NOMO-1 (cell line): ENCODE data around the gene ORC3.
"Not testable (repeated sequence)": the region's sequence is repeated elsewhere in the genome, so short reads cannot be mapped to it uniquely, and the experiment has no call there.

Experiments
- DNase-seq, 2 experiments: peaks; one replicate each; lab custom pipeline; 2025; ENCODE audit not compliant: unreplicated experiment in 2 of 2; lab: John Stamatoyannopoulos, UW

The ORC3 gene

GRCh38 chr6:87590990-87591389 is 1.1 kb downstream of the ORC3 start:
- no peak for DNase-seq

GRCh38 chr6:87600576-87600975 is 10.6 kb downstream of the ORC3 start:
- DNase-seq: peak in 1 of 2 experiments; percentile 19

- DNase-seq: no peak
These were observed 16.3 kb downstream of the ORC3 start for GRCh38 chr6:87606199-87606598.

DNA sequence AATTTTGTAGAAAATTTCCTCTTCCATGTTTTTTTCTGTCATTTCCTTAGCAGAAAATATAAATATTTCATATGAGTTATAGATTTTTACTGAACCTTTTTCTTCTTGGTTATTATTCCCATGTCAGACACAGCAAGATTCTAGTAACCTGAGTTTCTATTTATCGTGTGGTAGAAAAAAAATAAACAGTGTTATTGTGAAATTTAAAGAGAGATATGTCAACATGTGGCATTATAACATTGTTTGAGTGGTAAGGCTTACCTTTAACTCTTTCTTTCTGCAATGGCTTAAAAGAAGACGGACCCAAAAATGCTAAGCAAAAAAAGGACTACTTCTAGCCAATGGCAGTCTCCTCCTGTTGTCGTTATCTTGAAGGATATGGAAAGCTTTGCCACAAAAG is 18.9 kb downstream of the ORC3 start:
- DNase-seq: no peak

- not testable (repeated sequence) for DNase-seq
These were observed 23.1 kb downstream of the ORC3 start for GRCh38 chr6:87613018-87613417.

DNA sequence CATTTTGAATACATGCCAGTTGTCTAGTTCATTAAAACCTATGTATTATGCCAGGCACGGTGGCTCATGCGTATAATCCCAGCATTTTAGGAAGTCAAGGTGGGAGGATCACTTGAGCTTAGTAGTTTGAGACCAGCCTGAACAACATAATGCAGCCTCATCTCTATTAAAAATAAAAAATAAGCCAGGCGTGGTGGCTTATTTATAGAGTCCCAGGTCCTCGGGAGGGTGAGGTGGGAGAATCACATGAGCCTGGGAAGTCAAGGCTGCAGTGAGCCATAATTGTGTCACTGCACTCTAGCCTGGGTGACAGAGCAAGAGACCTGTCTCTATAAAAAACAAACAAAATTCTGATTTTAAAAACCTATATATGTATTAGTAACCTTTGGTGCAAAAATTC is 27.5 kb downstream of the ORC3 start:
- DNase-seq: no peak

GRCh38 chr6:87618531-87618930 is 28.6 kb downstream of the ORC3 start:
- no peak for DNase-seq

DNA sequence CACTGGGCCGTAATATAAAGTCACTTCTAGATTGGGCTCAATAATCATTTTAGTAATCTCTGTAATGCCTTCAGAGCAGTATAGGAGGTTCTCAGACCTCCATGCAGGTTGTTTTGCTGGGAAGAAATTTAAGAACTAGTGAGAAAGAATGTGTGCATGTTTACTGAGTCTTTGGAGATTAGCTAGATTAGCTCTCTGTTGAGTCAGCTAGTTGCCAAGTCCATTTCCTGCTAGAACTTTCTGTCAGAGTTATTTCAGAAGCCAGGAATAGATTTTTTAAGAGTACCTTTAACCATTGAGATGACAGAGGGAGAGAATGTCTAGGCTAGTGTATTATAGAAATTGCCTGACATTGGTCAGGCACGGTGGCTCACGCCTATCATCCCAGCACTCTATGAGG is 33.3 kb downstream of the ORC3 start:
- no peak for DNase-seq

DNA sequence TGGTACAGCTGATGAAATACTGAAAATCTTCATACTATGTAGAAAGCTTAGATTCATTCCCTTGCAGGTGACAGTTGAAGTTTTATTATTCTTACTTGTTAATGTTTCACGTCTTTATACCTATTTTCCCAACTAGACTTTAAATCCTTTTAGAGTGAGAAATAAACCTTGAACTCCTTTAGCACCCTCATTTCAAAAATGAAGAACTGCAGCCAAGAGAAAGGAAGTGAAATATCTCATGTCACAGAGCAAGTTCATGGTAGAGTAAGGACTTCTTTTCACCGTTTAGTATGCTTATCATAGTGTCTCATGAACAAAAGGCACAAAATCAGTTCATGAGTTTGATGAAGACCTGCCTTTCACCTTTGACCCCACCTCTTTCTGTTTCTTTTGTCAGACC is 38.5 kb downstream of the ORC3 start:
- peak in 1 of 2 experiments; percentile 6 for DNase-seq

- DNase-seq: no peak
These were observed 38.9 kb downstream of the ORC3 start for GRCh38 chr6:87628881-87629280.

DNA sequence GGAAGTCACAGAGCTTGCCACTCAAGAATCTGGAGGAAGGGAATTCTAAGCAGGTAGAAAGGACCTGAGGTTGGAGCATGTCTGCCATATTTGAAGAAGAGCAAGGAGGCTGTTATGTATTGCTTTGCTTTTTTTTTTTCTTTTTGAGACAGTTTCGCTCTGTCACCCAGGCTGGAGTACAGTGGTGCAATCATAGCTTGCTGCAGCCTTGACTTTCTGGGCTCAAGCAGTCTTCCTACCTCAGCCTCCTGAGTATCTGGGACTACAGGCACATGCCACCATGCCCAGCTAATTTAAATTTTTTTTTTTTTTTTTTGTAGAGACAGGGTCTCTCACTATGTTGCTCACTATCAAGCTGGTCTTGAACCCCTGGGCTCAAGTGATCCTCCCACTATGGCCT is 40.8 kb downstream of the ORC3 start:
- DNase-seq: no peak

DNA sequence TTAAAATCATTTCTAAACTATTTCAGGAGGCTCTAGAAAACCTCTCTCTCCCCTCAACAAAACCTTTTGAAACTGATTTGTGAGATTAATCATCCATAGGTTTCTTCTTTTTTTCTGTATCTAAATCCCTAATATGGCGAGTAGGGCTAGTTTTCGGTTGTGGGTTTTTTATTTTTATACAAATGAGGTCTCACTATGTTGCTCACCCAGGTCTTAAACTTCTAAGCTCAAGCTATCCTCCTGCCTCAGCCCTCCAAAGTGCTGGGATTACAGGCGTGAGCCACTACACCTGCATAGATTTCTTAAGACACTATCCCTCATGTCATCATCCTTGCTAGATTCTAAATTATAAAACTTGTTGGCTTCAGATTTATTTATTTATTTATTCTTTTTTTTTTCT is 43.9 kb downstream of the ORC3 start:
- DNase-seq: no peak

- no peak for DNase-seq
These were observed 46.4 kb downstream of the ORC3 start for GRCh38 chr6:87636315-87636714.

- no peak for DNase-seq
These were observed 47.2 kb downstream of the ORC3 start for GRCh38 chr6:87637106-87637505.

- no peak for DNase-seq
These were observed 49.4 kb downstream of the ORC3 start for GRCh38 chr6:87639373-87639772.

DNA sequence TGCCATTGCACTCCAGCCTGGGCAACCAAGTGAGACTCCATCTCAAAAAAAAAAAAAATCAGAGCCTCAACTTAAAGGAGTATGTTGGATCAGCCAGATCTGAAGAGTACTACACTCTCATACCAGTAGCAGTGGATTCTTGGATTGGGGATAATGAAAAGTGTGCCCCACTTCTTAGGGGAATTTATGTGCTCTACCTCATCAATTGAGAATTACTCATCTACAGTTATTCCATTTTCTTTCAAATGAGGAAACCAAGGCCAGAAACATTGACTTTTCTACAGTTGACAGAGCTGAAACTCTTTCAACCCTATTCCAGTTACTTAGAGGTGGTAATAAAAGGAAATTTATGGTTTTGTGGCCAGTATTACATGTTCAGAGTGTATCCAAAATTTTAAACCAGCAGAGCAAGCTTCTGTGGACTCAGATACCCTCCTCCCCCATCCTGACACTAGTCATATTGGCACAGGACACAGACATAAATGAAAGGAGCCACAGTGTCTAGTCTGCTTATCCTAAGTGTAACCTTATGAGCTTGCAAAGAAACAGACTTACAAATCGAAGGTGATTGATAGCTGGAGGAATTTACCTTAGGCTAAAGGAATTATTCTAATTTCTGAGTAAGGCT is 51.2 kb downstream of the ORC3 start:
- DNase-seq: no peak

- no peak for DNase-seq
These were observed 55.1 kb downstream of the ORC3 start for GRCh38 chr6:87645080-87645479.

GRCh38 chr6:87653074-87653962 is 63.4 kb downstream of the ORC3 start:
- DNase-seq: no peak

- DNase-seq: no peak
These were observed 64.2 kb downstream of the ORC3 start for GRCh38 chr6:87654122-87654521.

DNA sequence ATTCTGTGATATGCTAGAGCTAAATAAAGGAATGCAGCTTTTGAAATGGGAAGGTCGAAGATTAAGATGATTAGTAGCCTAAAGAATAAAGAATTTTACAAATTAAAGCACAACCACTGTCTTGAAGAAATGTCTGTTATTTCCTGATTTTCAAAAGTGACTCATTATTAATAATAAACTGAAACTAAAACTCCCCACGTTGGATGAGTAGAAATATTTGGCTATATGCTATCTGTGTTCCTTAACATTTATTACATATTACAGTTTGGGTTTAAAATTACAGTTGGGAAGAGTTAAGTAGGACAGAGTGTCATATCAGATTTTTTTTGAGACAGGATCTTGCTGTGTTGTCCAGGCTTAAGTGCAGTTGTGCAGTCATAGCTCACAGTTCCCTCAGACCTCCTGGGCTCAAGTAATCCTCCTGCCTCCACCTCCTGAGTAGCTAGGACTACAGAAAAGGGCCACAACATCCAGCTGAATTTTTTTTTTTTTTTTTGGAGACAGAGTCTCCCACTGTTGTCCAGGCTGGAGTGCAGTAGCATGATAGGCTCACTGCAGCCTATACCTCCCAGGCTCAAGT is 65.0 kb downstream of the ORC3 start:
- DNase-seq: no peak

DNA sequence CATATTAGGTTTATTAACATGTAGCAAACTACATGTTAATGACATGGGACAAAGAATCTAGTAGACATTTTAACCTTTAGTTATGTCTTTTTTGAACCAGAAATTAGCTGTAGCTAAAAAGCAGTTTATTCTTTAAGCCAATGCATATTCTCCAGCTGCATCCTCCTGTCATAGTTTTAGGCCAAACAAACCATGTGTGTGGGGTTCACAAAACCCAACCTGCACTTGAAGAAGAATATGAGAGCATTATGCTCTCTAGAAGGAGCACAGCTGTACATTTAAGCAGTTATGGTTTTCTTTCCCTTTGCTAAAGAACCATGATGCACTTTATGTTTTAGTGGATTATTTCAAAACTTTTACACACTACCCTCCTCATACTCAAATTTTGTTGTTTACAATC is 65.9 kb downstream of the ORC3 start:
- DNase-seq: no peak

DNA sequence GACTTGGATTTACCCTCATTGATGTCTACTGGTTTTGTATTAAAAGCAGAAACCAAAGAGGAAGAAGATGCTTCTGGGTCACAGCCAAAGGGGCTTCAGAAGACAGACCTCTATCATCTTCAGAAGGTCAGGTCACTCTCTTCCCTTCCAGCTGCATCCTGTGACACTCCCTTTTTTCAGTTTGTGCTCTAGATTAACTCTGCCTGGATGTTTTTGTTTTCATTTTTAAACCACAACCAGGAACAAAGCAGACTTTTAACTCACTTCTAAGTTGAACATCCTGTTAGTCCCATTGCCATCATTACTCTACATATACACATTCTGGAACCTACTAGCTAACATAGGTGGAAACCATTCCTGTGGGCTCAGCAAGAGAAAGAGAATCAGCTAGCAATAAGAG is 66.9 kb downstream of the ORC3 start:
- DNase-seq: no peak
